Coronary artery (tissue), 2 donors: ENCODE results near the gene TMEM236.

Source experiments
- DNase-seq: peaks from one replicate; pipeline ENCODE4 v3.0.0-alpha.2; 2017; ENCODE audit warnings: low spot score
- H3K27ac ChIP-seq, 2 donors: fragments of 200-600 bp; sonication (generic); one replicate each; pipeline ENCODE4 v1.5.1; 2016 to 2019
- H3K4me3 ChIP-seq: fragments of 200-600 bp; sonication (generic); 2 replicates; pipeline ENCODE4 v1.5.1; 2016; ENCODE audit warnings: mild to moderate bottlenecking, moderate library complexity
- TF ChIP-seq, protein P1 (sequence below): fragments of 200-600 bp; sonication (generic); IDR thresholded peaks from one replicate; pipeline ENCODE4 v1.5.1; 2019; ENCODE audit warnings: antibody characterized with exemption

TMEM236 gene

DNA sequence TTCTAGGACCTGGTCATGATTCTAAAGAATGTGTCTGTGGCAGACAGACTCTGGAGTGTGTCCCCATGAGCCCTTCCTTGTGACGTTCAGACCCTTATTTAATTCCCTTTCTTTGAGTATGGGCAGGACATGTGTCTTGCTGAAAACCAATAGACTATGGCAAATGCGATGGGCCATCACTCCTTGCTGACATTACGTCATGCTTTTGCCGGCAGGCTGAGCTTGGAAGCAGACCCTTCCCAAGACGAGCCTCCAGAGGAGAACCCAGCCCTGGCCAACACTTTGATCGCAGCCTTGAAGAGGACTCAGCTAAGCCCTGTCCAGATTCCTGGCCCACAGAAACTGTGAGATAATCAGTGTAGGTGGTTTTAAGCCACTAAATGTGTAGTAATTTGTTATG lies 18.4 kb upstream of the TMEM236 start:
- Histone ChIP-seq H3K4me3 (no peak overlapping the region), H3K27ac (no peak overlapping the region)
- DNase-seq, result no peak
- TF ChIP-seq, protein P1, sequence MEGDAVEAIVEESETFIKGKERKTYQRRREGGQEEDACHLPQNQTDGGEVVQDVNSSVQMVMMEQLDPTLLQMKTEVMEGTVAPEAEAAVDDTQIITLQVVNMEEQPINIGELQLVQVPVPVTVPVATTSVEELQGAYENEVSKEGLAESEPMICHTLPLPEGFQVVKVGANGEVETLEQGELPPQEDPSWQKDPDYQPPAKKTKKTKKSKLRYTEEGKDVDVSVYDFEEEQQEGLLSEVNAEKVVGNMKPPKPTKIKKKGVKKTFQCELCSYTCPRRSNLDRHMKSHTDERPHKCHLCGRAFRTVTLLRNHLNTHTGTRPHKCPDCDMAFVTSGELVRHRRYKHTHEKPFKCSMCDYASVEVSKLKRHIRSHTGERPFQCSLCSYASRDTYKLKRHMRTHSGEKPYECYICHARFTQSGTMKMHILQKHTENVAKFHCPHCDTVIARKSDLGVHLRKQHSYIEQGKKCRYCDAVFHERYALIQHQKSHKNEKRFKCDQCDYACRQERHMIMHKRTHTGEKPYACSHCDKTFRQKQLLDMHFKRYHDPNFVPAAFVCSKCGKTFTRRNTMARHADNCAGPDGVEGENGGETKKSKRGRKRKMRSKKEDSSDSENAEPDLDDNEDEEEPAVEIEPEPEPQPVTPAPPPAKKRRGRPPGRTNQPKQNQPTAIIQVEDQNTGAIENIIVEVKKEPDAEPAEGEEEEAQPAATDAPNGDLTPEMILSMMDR, result no peak

DNA sequence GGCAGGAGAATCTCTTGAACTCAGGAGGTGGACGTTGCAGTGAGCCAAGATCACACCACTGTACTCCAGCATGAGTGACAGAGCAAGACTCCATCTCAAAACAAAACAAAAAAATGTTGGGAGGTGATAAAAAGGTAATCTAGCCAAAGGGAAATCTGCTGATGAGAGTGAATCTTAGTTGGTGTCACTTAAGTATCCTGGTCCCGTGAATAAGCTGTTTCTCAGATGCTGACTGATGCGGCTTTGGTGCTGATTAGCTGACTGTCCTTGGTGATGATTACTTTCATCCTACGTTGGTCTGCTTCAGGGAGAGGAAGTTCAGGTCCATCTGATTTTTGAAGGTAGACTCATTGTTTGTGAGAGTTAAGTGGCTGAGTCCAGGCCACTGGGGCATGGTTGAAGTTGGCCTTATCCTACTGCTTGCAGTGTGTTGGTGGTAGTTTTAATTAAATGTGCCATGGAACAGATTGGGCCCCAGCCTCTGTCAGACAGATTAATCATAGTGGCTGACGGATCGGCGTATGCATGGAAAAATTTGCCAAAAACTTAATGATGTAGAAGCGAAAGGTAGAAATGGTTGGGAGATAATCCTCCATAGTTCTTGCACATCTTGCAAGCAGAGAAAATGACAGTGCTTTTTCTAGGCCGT lies 17.4 kb upstream of the TMEM236 start:
- peak overlapping the region; percentile 12 to 37 for H3K27ac ChIP-seq
- TF ChIP-seq, protein P1, result no peak
- no peak for DNase-seq
- no peak overlapping the region for H3K4me3 ChIP-seq

DNA sequence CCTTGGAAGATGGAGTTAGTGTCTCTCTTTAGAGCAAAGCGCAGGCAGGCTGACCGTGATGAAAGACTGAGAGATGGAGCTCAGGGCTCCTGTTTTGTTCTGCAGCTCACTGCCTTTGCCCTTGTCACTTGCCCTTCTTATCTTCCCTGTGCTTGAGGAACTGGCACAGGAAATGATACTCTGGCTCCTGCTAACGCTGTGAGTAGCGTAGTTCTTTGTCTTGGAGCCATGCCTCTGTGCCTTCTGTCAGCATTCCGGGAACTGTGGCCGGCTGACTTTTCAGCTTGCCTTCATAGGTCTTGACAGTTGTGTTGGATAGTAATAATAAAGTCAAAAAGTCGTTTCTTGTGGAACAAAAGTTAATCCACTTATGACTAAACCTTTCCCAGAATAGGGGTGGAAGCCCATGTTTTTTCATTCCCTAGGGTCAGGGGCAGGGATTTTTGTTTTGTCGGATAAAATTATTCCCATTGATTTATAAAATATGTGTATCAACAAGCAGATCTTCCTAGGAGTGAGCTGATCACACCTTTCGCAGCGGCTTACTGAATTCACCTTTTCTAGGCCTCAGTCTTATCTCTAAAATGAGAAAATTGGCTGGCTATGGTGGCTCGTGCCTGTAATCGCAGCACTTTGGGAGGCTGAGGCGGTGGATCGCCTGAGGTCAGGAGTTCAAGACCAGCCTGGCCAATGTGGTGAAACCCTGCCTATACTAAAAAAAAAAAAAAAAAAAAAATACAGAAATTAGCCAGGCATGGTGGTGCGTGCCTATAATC lies 16.6 kb upstream of the TMEM236 start:
- peak; percentile 77 for DNase-seq
- no peak overlapping the region for H3K4me3 ChIP-seq
- H3K27ac ChIP-seq, result peak overlapping the region; percentile 12 to 37
- TF ChIP-seq, protein P1, result no peak

DNA sequence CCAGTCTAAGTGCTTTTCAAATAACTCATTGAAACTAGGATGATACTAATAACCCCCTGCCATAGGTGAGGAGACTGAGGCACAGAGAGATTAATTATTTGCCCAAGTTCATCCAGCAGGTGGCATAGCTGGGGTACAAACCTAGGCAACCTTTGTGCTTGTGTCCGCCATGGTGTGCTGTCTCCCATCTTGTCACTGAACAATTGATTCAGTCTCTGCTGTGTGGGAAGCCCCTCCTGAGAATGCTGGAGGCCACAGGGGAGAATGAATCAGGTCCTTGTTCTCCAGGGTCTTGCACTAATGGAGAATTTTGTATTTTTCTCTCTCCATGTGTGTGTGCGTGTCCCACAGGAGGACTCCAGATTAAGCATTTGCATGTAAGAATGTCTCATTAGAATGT lies 15.8 kb upstream of the TMEM236 start:
- no peak for DNase-seq
- no peak overlapping the region for H3K27ac ChIP-seq
- TF ChIP-seq, protein P1, result no peak
- no peak overlapping the region for H3K4me3 ChIP-seq

DNA sequence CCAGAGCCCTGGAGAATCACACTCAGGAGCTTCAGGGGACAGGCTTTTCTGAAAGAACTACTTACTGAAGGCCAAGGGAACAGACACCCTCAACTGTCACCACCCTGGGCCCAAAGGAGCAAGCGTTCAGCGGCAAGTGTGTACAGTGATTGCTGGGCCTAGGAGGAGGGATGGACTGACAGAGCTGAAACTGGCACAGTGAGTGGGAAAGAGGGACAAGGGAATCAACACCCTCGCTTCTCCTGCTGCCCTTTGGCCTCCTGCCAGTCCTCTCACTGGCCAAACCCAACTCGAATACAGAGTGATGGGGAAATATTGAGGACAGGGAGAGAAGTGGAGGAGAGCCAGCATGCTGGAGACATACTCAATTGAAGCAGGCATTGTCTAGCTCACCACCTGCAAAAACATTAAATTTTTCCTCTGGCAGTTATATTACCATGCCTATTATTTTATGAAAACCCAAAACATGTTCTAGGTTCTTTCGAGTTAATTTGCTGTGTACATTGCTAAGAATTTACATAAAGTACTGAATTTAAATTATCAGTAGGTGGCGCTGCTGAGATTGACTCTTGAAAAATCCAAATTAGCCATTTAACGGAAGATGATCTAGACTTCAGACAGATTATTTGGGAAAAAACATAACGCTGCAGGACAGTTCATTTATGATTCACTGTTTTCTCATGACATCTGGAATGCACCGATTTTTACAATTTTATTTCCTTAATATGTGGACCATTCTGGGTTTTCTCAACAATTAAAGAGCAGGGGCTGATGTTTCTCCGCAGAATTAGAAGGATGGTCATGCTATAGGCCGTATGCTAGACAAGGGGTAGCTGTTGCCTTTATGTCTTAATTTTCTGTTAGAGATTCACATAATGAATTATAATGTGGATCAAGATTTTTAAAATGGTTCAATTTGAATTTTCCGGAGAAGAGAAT lies 14.7 kb upstream of the TMEM236 start:
- DNase-seq, result no peak
- Histone ChIP-seq H3K27ac (no peak overlapping the region), H3K4me3 (no peak overlapping the region)
- TF ChIP-seq, protein P1, result peak; percentile 39

DNA sequence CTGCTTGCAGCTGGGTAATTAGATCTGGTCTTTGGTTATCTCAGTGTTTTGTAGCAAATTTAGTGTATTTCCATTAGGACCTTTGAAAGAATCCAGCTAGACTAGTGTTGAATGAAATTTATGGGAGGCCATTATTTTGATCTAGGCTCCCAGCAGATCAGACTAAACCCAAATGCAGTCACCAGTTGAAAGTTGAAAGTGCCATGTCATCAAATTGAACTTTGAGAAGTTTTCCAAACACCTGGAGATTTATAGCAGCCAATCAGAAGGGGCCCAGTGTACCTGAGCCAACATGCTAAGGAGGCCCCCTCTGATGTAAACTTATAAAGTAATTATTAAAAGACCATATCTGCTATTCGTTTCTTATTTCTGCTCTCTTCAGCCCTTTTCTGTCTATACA lies 11.3 kb upstream of the TMEM236 start:
- Histone ChIP-seq H3K27ac (no peak overlapping the region), H3K4me3 (no peak overlapping the region)
- DNase-seq, result no peak
- TF ChIP-seq, protein P1, result no peak
